Right forelimb (tissue), 1 donor: ENCODE data around the gene HYAL4.
"Not testable (repeated sequence)": the region's sequence is repeated elsewhere in the genome, so short reads cannot be mapped to it uniquely, and the experiment has no call there.

Source experiments
- DNase-seq: peaks from one replicate; pipeline ENCODE4 v3.0.0-alpha.2; 2018

HYAL4 gene

GRCh38 chr7:123849855-123850254 lies 4.9 kb downstream of the HYAL4 start:
- no peak for DNase-seq

- DNase-seq, result not testable (repeated sequence)
These were observed 6.4 kb downstream of the HYAL4 start for GRCh38 chr7:123851404-123851803.

GRCh38 chr7:123854291-123854690 lies 9.3 kb downstream of the HYAL4 start:
- DNase-seq, result not testable (repeated sequence)

- not testable (repeated sequence) for DNase-seq
These were observed 11.5 kb downstream of the HYAL4 start for GRCh38 chr7:123856428-123856827.

- no peak for DNase-seq
These were observed 15.9 kb downstream of the HYAL4 start for GRCh38 chr7:123860848-123861247.

GRCh38 chr7:123862775-123863174 lies 17.8 kb downstream of the HYAL4 start:
- DNase-seq, result no peak

GRCh38 chr7:123863461-123863860 lies 18.5 kb downstream of the HYAL4 start:
- no peak for DNase-seq

GRCh38 chr7:123864012-123864411 lies 19.0 kb downstream of the HYAL4 start:
- DNase-seq, result no peak

- DNase-seq, result no peak
These were observed 19.5 kb downstream of the HYAL4 start for GRCh38 chr7:123864436-123864835.

- no peak for DNase-seq
These were observed 20.0 kb downstream of the HYAL4 start for GRCh38 chr7:123864966-123865365.

GRCh38 chr7:123865517-123866117 lies 20.6 kb downstream of the HYAL4 start:
- no peak for DNase-seq

GRCh38 chr7:123867225-123867624 lies 22.3 kb downstream of the HYAL4 start:
- no peak for DNase-seq

- no peak for DNase-seq
These were observed 27.3 kb downstream of the HYAL4 start for GRCh38 chr7:123871998-123872867.

- DNase-seq, result no peak
These were observed 27.9 kb downstream of the HYAL4 start for GRCh38 chr7:123872908-123873307.

- no peak for DNase-seq
These were observed 31.7 kb downstream of the HYAL4 start for GRCh38 chr7:123876557-123877256.

GRCh38 chr7:123879628-123880027 lies 34.7 kb downstream of the HYAL4 start:
- no peak for DNase-seq

- no peak for DNase-seq
These were observed 36.3 kb downstream of the HYAL4 start for GRCh38 chr7:123881300-123881699.

GRCh38 chr7:123883154-123883553 lies 38.2 kb downstream of the HYAL4 start:
- DNase-seq, result no peak

- DNase-seq, result no peak
These were observed 43.2 kb downstream of the HYAL4 start for GRCh38 chr7:123888192-123888591.

- not testable (repeated sequence) for DNase-seq
These were observed 49.8 kb downstream of the HYAL4 start for GRCh38 chr7:123894753-123895152.

GRCh38 chr7:123901101-123901500 lies 56.1 kb downstream of the HYAL4 start:
- no peak for DNase-seq

- DNase-seq, result no peak
These were observed 60.7 kb downstream of the HYAL4 start for GRCh38 chr7:123905714-123906113.

GRCh38 chr7:123916240-123916724 lies 71.3 kb downstream of the HYAL4 start:
- DNase-seq, result no peak

- DNase-seq, result no peak
These were observed 72.9 kb downstream of the HYAL4 start for GRCh38 chr7:123917878-123918277.
